Measurements from ENCODE around the gene TUBB1.

- TF ChIP-seq POLR2AphosphoS5 (IDR thresholded peaks at IDR 0.05; ENCODE audit: borderline replicate concordance, low read depth, low read length) (no peak), EZH2 (IDR thresholded peaks at IDR 0.05) (no peak)
Observed at GRCh38 chr20:58971429-58971828, 47.8 kb upstream of the TUBB1 start.
